Activated naive CD8-positive, alpha-beta T cell (primary cell): ENCODE measurements around the gene NUDT1.

ENCODE experiments used
- H3K27ac Mint-ChIP-seq: one replicate; pipeline ENCODE4 v1.8.0; 2021; ENCODE audit warnings: mixed read lengths
- H3K27me3 Mint-ChIP-seq: one replicate; pipeline ENCODE4 v1.8.0; 2021; ENCODE audit warnings: mixed read lengths
- H3K36me3 Mint-ChIP-seq: one replicate; pipeline ENCODE4 v1.8.0; 2021; ENCODE audit warnings: mixed read lengths
- H3K4me1 Mint-ChIP-seq: one replicate; pipeline ENCODE4 v1.8.0; 2021; ENCODE audit warnings: low read depth, mixed read lengths
- H3K4me3 Mint-ChIP-seq: one replicate; pipeline ENCODE4 v1.8.0; 2021; ENCODE audit warnings: mild to moderate bottlenecking, mixed read lengths
- H3K9me3 Mint-ChIP-seq: one replicate; pipeline ENCODE4 v1.8.0; 2021; ENCODE audit warnings: low read depth, mixed read lengths

NUDT1 gene

DNA sequence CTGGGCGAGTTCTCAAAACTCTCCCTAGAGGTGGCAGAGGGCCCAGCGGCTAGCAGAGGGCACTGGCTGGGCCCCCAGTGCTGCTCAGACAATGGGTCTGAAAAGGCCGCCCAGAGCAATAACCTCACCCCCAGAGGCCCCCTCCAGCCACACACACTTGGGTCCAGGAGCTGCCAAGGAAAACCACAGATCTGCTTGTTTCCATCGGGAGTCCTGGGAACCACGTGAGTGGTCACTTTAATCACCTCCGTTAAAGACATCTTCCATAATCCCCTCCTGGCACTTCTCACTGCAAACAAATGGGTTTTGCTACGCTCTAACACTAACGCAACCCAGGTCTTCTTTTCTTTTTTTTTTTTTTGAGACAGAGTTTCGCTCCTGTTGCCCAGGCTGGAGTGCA is 30.0 kb downstream of the NUDT1 start:
- H3K27ac Mint-ChIP-seq: no peak overlapping the region
- H3K9me3 Mint-ChIP-seq: no peaks in the 10 kb centered on the region
- H3K4me1 Mint-ChIP-seq: no peaks in the 10 kb centered on the region
- H3K36me3 Mint-ChIP-seq: peaks cover 4% of the 10 kb centered on the region
- no peak overlapping the region for H3K4me3 Mint-ChIP-seq
- no peaks in the 10 kb centered on the region for H3K27me3 Mint-ChIP-seq

DNA sequence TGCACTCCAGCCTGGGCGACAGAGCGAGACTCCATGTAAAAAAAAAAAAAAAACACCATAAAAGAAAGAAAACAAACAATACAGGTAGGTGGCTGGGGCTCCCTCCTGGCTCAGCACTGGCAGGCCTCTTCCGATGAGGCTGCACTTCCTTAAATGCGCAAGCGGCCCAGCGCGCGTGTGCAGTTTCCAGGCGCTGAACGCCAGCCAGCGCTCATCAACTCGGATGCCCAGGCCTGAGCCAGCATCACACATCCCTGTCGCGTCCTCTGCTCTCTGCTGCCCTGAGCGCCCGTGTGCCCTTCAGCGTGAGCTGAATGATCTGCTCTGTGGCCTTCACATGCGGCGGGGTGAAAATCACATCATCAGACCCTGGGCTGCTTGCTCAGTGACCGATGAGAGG is 31.8 kb downstream of the NUDT1 start:
- Mint-ChIP-seq H3K27ac (no peak overlapping the region), H3K4me3 (no peak overlapping the region)

DNA sequence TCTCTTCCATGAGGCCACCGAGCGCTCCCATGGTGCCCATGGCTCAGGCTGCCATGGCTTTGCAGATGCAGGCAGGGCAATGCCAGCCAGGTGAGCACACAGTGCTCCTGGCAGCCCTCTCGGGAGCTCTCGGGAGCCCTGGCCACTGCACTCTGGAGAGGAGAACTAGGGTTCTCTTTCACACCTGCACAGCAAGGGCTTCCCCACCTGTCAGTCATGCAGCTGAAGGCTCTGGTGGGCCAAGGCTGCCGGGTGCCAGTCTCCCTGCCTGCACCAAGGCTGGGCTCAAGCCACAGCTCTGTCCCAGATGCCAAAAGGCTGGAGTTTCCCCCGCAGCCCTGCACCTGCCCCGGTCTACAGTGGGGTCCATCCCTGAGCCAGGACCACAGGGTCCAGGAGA is 32.6 kb downstream of the NUDT1 start:
- H3K4me3 Mint-ChIP-seq: no peak overlapping the region
- H3K27ac Mint-ChIP-seq: no peak overlapping the region
- peaks cover under 1% of the 10 kb centered on the region for H3K4me1 Mint-ChIP-seq
- H3K9me3 Mint-ChIP-seq: no peaks in the 10 kb centered on the region
- H3K36me3 Mint-ChIP-seq: peaks cover 2% of the 10 kb centered on the region
- no peaks in the 10 kb centered on the region for H3K27me3 Mint-ChIP-seq

More for the DNA sequence above, 31.8 kb downstream of the NUDT1 start:
- Mint-ChIP-seq H3K27me3 (no peaks in the 10 kb centered on the region), H3K9me3 (no peaks in the 10 kb centered on the region), H3K36me3 (peaks cover 4% of the 10 kb centered on the region), H3K4me1 (no peaks in the 10 kb centered on the region)

DNA sequence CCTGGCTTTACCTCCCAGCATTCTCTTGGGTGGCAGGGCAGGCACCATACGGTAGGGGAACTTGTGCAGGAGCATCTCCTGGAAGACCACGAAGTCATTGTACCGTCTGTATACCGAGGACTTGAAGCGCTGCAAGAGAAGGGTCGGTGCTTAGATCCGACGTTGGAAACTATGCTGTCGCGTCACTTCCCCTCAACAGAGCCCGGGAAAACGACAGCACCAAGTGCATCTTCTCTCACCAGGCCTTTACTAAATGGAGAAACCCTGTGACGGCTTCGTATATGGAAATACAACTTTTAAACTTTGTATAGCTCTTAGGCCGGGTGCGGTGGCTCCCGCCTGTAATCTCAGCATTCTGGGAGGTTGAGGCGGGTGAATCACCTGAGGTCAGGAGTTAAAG is 33.1 kb downstream of the NUDT1 start:
- no peaks in the 10 kb centered on the region for H3K9me3 Mint-ChIP-seq
- H3K27ac Mint-ChIP-seq: no peak overlapping the region
- H3K4me3 Mint-ChIP-seq: no peak overlapping the region
- peaks cover 4% of the 10 kb centered on the region for H3K4me1 Mint-ChIP-seq
- H3K27me3 Mint-ChIP-seq: no peaks in the 10 kb centered on the region
- H3K36me3 Mint-ChIP-seq: peaks cover 2% of the 10 kb centered on the region

DNA sequence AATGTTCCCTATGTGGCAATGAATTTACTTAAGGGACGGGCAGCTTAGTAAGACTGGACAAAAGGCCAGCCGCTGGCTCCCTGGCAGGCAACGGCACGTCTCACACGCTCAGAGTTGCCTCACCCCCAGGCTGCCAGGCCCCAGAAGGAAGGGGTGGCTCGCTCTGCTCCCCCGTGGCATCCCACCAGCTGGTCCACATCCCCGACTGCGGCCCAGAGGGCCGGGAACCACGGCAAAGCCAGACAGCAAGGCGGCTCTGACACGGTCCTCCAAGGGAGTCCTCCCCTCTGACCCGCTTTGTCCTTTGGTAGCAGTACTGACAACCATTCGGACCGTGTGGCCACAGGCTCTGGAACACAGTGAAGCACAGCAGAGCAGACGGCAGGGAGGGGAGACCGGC is 34.1 kb downstream of the NUDT1 start:
- Mint-ChIP-seq H3K4me1 (peaks cover 4% of the 10 kb centered on the region), H3K4me3 (no peak overlapping the region), H3K27me3 (no peaks in the 10 kb centered on the region), H3K36me3 (peaks cover 2% of the 10 kb centered on the region), H3K27ac (no peak overlapping the region), H3K9me3 (no peaks in the 10 kb centered on the region)

DNA sequence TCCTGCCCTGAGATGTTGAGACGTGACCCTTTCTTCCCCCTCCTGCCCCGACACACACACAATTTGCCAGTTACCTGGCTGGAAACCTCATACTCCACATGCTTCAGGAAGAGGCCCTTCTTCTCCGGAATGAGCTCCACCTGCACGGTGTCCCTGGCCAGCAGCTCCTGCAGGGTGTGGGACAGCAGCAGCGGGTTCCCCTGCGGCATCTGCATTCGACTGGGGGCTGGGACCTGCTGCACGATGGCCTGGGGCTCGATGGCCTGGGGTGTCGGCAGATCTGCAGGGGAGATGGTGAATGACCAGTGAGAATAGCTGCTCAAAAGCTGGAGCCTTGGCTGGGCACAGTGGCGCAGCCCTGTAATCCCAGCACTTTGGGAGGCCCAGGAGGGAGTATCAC is 36.0 kb downstream of the NUDT1 start:
- Mint-ChIP-seq H3K4me3 (no peak overlapping the region), H3K27ac (no peak overlapping the region), H3K36me3 (no peaks in the 10 kb centered on the region), H3K9me3 (no peaks in the 10 kb centered on the region), H3K4me1 (peaks cover 4% of the 10 kb centered on the region), H3K27me3 (no peaks in the 10 kb centered on the region)

DNA sequence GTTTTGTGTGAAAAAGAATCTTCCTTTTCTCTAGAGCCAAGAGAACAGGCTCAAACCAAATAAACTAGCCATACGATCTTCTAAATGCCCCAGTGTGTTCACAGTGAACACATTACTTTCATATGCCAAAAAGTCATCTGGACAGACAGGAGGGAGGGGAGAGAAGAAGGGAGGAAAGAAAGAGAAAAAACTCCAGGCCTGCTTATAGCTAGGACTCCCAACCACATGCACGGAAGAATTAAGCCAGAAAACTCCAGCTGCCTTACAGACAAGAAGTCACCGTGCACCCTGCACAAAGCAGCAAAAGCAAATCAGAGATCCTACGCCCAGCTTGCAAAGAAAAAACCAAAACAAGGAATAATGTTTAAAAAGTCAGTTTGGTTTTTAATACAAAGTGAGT is 37.9 kb downstream of the NUDT1 start:
- Mint-ChIP-seq H3K4me1 (peaks cover 4% of the 10 kb centered on the region), H3K9me3 (no peaks in the 10 kb centered on the region), H3K27ac (no peak overlapping the region), H3K36me3 (no peaks in the 10 kb centered on the region), H3K4me3 (no peak overlapping the region), H3K27me3 (no peaks in the 10 kb centered on the region)

DNA sequence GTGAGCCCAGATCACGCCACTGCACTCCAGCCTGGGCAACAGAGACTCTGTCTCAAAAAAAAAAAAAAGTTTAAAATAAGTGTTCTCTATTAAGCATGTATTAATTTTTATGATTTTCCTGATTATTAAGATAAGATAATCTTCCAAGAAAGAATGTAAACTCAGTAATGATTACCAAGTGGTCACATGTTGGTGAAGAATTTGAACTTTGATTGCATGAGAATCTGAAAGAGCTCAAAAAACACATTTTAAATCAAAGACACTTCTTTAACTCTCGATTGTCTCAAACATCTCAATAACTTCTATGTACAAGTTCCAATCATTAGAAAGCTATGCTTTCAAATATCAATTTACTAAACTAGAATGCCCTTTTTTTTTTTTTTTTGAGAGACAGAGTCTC is 38.4 kb downstream of the NUDT1 start:
- Mint-ChIP-seq H3K36me3 (no peaks in the 10 kb centered on the region), H3K27ac (no peak overlapping the region), H3K4me3 (no peak overlapping the region), H3K9me3 (no peaks in the 10 kb centered on the region), H3K27me3 (no peaks in the 10 kb centered on the region), H3K4me1 (peaks cover 4% of the 10 kb centered on the region)

DNA sequence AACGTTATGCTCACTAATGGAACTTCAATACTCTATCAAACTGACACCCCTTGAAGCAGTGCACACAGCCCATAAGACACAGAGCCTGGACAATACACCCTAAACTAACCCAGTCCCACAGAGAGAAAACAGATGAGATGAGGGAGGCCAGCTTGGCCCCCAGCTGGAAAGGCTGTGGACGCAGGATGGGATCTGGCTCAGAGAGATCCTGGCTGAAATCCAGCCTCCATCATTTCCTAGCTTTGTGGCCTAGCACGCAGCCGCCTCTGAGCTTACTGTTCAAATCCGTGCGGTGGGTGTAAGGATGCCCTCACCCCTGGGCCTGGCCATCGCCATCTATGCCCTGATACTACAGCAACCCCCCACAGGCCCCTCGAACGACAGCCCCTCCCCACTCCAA is 39.5 kb downstream of the NUDT1 start:
- Mint-ChIP-seq H3K27ac (no peak overlapping the region), H3K4me1 (peaks cover 4% of the 10 kb centered on the region), H3K4me3 (no peak overlapping the region), H3K9me3 (no peaks in the 10 kb centered on the region), H3K27me3 (no peaks in the 10 kb centered on the region), H3K36me3 (no peaks in the 10 kb centered on the region)

DNA sequence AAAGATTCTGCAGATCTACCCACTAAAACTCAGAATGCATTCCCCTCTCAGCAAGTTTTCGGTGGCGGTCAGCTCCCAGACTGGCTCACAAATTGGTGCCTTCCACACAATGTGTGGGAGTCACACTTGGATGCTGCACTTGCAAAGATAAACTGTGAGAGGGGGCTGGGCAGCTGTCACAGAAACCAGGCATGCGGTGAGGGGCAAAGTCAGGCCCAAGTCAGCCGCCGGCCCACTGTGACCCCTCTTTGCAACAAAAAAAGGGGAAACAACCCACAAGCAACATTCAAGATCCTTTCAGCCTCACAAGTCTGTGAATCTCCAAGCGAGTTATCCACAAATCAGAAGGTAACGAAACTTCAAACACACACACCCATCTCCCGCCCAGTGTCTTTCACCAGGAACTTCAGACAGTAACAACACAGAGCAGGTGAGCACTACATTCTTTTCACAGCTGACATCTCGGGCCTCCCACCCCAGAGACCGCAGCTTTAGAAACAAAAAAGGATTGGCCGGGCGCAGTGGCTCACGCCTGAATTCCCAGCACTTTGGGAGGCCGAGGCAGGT is 40.2 kb downstream of the NUDT1 start:
- no peak overlapping the region for H3K27ac Mint-ChIP-seq
- H3K27me3 Mint-ChIP-seq: no peaks in the 10 kb centered on the region
- H3K4me3 Mint-ChIP-seq: no peak overlapping the region
- no peaks in the 10 kb centered on the region for H3K9me3 Mint-ChIP-seq
- no peaks in the 10 kb centered on the region for H3K36me3 Mint-ChIP-seq
- H3K4me1 Mint-ChIP-seq: peaks cover 4% of the 10 kb centered on the region

DNA sequence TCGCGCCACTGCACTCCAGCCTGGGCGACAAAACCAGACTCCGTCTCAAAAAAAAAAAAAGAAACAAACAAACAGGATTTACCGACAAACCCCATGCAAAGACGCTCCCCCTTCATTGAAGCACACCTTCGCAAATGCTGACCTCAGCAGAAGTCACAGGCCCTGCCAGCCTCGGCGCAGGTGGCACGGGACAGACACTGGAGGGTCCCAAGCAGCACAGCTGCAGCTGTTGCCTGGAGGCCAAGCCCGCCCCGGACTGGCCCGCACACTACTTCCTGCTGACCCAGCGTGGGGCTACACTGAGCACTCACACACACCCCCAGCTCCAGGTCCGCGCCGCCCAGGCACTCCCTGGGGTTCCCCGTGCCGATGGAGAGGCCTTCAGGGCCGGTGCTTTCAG is 41.0 kb downstream of the NUDT1 start:
- Mint-ChIP-seq H3K27me3 (no peaks in the 10 kb centered on the region), H3K4me1 (peaks cover 4% of the 10 kb centered on the region), H3K27ac (no peak overlapping the region), H3K36me3 (no peaks in the 10 kb centered on the region), H3K9me3 (no peaks in the 10 kb centered on the region), H3K4me3 (no peak overlapping the region)

DNA sequence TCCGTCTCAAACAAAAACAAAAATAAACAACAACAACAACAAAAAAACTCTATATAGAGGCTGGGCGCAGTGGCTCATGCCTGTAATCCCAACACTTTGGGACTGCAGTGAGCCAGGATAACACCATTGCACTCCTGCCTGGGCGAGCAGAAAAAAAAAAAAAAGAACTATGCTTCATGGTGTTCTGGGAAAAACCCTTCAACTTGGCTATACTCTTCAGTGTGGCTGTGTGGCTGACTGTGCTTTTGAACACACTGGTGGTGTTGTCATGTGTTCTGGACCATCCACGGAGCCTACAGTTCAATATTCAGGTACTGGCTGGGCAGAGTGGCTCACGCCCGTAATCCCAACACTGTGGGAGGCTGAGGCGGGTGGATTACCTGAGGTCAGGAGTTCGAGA is 45.7 kb downstream of the NUDT1 start:
- no peak overlapping the region for H3K4me3 Mint-ChIP-seq
- H3K4me1 Mint-ChIP-seq: no peaks in the 10 kb centered on the region
- no peaks in the 10 kb centered on the region for H3K9me3 Mint-ChIP-seq
- H3K36me3 Mint-ChIP-seq: peaks cover 2% of the 10 kb centered on the region
- H3K27ac Mint-ChIP-seq: no peak overlapping the region
- no peaks in the 10 kb centered on the region for H3K27me3 Mint-ChIP-seq

DNA sequence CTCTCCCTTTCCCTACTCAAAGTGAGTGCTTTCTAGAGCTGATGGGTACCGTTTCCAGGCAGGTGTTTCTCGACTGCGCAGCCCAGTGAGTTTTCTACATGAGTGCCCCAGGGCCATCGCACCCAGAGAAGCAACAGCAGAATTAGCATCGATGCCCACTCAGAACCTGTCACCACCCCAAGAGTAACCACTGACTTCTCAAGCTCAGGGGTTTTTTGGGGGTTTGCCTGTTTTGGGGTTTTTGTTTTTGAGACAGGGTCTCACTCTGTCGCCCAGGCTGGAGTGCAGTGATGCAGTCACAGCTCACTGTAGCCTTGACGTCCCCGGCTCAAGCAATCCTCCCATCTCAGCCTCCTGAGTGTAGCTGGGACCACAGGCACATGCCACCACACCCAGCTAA is 46.5 kb downstream of the NUDT1 start:
- no peak overlapping the region for H3K27ac Mint-ChIP-seq
- H3K36me3 Mint-ChIP-seq: peaks cover 2% of the 10 kb centered on the region
- H3K4me3 Mint-ChIP-seq: no peak overlapping the region
- no peaks in the 10 kb centered on the region for H3K4me1 Mint-ChIP-seq
- H3K9me3 Mint-ChIP-seq: no peaks in the 10 kb centered on the region
- no peaks in the 10 kb centered on the region for H3K27me3 Mint-ChIP-seq

DNA sequence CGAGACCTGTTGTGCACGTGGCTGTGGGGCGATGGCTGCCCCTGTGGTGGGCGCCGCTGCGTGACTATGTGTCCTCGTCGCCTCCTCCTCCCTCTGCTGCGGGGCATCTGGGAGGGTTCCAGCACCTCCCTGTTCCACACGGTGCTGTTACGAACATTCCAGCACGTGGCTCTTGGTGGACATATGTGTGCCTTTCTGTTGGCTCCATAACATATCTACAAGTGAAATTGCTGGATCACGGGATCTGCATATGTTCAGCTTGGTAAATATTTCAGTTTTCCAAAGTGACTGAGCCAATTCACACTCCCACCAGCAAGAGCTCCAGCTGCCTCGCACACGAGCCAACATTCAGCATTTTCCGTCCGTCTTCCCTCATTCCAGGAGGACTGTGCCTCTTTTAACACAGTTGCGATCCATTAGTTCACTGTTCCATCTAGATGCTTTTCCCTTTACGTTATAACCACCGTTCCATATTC is 47.1 kb downstream of the NUDT1 start:
- no peaks in the 10 kb centered on the region for H3K27me3 Mint-ChIP-seq
- H3K27ac Mint-ChIP-seq: no peak overlapping the region
- no peaks in the 10 kb centered on the region for H3K4me1 Mint-ChIP-seq
- peaks cover 2% of the 10 kb centered on the region for H3K36me3 Mint-ChIP-seq
- no peaks in the 10 kb centered on the region for H3K9me3 Mint-ChIP-seq
- H3K4me3 Mint-ChIP-seq: no peak overlapping the region

DNA sequence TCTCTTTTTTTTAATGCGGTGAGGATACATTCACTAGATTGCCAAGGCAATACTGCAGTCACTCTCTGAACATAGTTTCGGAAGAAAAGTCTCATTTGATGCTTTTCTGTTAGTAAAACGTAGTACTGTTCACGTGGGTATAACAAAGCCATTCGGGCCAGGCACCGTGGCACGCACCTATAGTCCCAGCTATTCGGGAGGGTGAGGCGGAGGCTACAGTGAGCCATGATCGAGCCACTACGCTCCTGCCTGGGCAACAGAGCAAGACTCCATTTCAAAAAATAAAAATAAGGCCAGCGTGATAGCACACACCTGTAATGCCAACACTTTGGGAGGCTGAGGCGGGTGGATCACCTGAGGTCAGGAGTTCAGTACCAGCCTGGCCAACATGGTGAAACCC is 47.6 kb downstream of the NUDT1 start:
- Mint-ChIP-seq H3K36me3 (peaks cover 2% of the 10 kb centered on the region), H3K4me1 (no peaks in the 10 kb centered on the region), H3K4me3 (no peak overlapping the region), H3K27me3 (no peaks in the 10 kb centered on the region), H3K9me3 (no peaks in the 10 kb centered on the region), H3K27ac (no peak overlapping the region)

DNA sequence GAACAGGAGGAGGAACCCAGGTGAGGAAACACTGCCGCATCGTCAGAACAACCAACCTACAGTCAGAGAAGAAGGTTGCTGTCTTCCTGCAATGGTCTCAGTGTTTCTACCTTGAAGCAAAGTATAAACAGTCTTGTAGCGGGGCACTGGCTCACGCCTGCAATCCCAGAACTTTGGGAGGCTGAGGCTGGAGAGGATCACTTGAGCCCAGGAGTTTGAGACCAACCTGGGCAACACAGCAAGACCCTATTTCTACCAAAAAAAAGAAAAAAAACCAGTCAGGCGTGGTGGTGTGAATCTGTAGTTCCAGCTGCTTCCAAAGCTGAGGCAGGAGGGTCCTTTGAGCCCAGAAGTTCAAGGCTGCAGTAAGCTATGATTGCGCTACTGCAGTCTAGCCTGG is 48.9 kb downstream of the NUDT1 start:
- Mint-ChIP-seq H3K4me1 (no peaks in the 10 kb centered on the region), H3K9me3 (no peaks in the 10 kb centered on the region), H3K36me3 (peaks cover 2% of the 10 kb centered on the region), H3K27me3 (no peaks in the 10 kb centered on the region), H3K27ac (no peak overlapping the region), H3K4me3 (no peak overlapping the region)
